Right atrium auricular region (tissue), 2 donors: Measurements from ENCODE around the gene C11orf65. TPM values are rescaled to one million over a fixed set of nuclear protein-coding genes. Genes with fewer than 3 reads are reported as not detected.
A peak's percentile ranks its signal among the peaks of the same experiment; 100 is the strongest.
"Not testable (repeated sequence)": the region's sequence is repeated elsewhere in the genome, so short reads cannot be mapped to it uniquely, and the experiment has no call there.

Experiments
- DNase-seq: peaks from one replicate; pipeline ENCODE4 v3.0.0-alpha.2; 2019; ENCODE audit warnings: low spot score
- H3K27ac ChIP-seq, 2 donors: fragments of 200-600 bp; sonication (generic); 1 replicate in 1 of 2; 2 replicates in 1 of 2; pipeline ENCODE4 v1.5.1; 2016 to 2019
- H3K27me3 ChIP-seq, 2 donors: fragments of 200-600 bp; sonication (generic); one replicate each; pipeline versions ENCODE4 v1.5.1 to v1.6.0; 2017 to 2019
- H3K36me3 ChIP-seq: fragments of 200-600 bp; sonication (generic); one replicate; pipeline ENCODE4 v1.5.1; 2016
- H3K4me1 ChIP-seq, 2 donors: fragments of 200-600 bp; sonication (generic); one replicate each; pipeline versions ENCODE4 v1.5.1 to v1.6.0; 2017 to 2019
- H3K4me3 ChIP-seq, 2 donors: fragments of 200-600 bp; sonication (generic); 1 replicate in 1 of 2; 2 replicates in 1 of 2; pipeline ENCODE4 v1.5.1; 2017 to 2019; ENCODE audit warnings: mild to moderate bottlenecking in 1 of 2, moderate library complexity in 1 of 2
- H3K9me3 ChIP-seq, 2 donors: fragments of 200-600 bp; sonication (generic); one replicate each; pipeline ENCODE4 v1.5.1; 2019
- CTCF ChIP-seq, 2 donors: fragments of 200-600 bp; sonication (generic); IDR thresholded peaks; one replicate each; pipeline ENCODE4 v1.5.1; 2019; ENCODE audit warnings: antibody characterized with exemption in 2 of 2
- total RNA-seq, 2 donors: library from RNA; depleted of rRNA; stranded (reverse); fragments of >200 nt; gene quantifications; one replicate each; pipeline ENCODE4 v1.1.0, GENCODE V29; 2016

Gene C11orf65
- total RNA-seq, 2 donors from 2014 or later: 0.28 to 2.7 TPM

- Histone ChIP-seq H3K4me1 (peaks cover 0 to 6% of the 10 kb centered on the region in 2 donors), H3K36me3 (no peaks in the 10 kb centered on the region), H3K27ac (peak overlapping the region in 1 of 2 donors; percentile 97), H3K9me3 (no peaks in the 10 kb centered on the region), H3K27me3 (no peaks in the 10 kb centered on the region), H3K4me3 (no peak overlapping the region)
- no peak for DNase-seq
- TF ChIP-seq CTCF (IDR thresholded peaks at IDR 0.05): no peak
These were observed 1.1 kb upstream of the C11orf65 start for GRCh38 chr11:108468478-108468864.

- no peak for TF ChIP-seq CTCF (IDR thresholded peaks at IDR 0.05)
These were observed 924 bp downstream of the C11orf65 start for GRCh38 chr11:108466405-108466804.

GRCh38 chr11:108453207-108453835 lies 14.0 kb downstream of the C11orf65 start:
- Histone ChIP-seq H3K9me3 (peaks cover 0 to 11% of the 10 kb centered on the region in 2 donors), H3K27ac (no peak overlapping the region), H3K4me3 (no peak overlapping the region), H3K27me3 (no peaks in the 10 kb centered on the region), H3K4me1 (no peaks in the 10 kb centered on the region), H3K36me3 (no peaks in the 10 kb centered on the region)
- TF ChIP-seq CTCF (IDR thresholded peaks at IDR 0.05): no peak
- DNase-seq: no peak

More at GRCh38 chr11:108466405-108466804, 924 bp downstream of the C11orf65 start:
- peak overlapping the region; percentile 94 to 97 for H3K27ac ChIP-seq
- H3K36me3 ChIP-seq: no peaks in the 10 kb centered on the region
- peaks cover 0 to 6% of the 10 kb centered on the region in 2 donors for H3K4me1 ChIP-seq
- no peaks in the 10 kb centered on the region for H3K9me3 ChIP-seq
- no peak for DNase-seq
- no peaks in the 10 kb centered on the region for H3K27me3 ChIP-seq
- H3K4me3 ChIP-seq: peak overlapping the region; percentile 55 to 61

GRCh38 chr11:108441445-108441844 lies 25.9 kb downstream of the C11orf65 start:
- H3K27ac ChIP-seq, H3K9me3 ChIP-seq, H3K4me1 ChIP-seq, H3K4me3 ChIP-seq, H3K27me3 ChIP-seq, DNase-seq, H3K36me3 ChIP-seq: not testable (repeated sequence)

- no peak for TF ChIP-seq CTCF (IDR thresholded peaks at IDR 0.05)
These were observed 30.7 kb downstream of the C11orf65 start for GRCh38 chr11:108436594-108436993.

GRCh38 chr11:108435066-108435465 lies 32.3 kb downstream of the C11orf65 start:
- Histone ChIP-seq H3K36me3 (no peaks in the 10 kb centered on the region), H3K4me3 (no peak overlapping the region), H3K27ac (no peak overlapping the region), H3K9me3 (peaks cover 0 to 5% of the 10 kb centered on the region in 2 donors), H3K27me3 (no peaks in the 10 kb centered on the region), H3K4me1 (no peaks in the 10 kb centered on the region)
- DNase-seq: no peak
- TF ChIP-seq CTCF (IDR thresholded peaks at IDR 0.05): no peak

More at GRCh38 chr11:108436594-108436993, 30.7 kb downstream of the C11orf65 start:
- H3K4me1 ChIP-seq: no peaks in the 10 kb centered on the region
- peaks cover 0 to 5% of the 10 kb centered on the region in 2 donors for H3K9me3 ChIP-seq
- no peak for DNase-seq
- no peaks in the 10 kb centered on the region for H3K27me3 ChIP-seq
- no peak overlapping the region for H3K27ac ChIP-seq
- H3K36me3 ChIP-seq: no peaks in the 10 kb centered on the region
- no peak overlapping the region for H3K4me3 ChIP-seq
